SHP77 treated with DMSO at 0.1 percent for 48 hours (cell line): ENCODE data around the gene SAMD13.

ENCODE experiments used
- DNase-seq: peaks from one replicate; lab custom pipeline; 2025; lab: John Stamatoyannopoulos, UW

Gene SAMD13

GRCh38 chr1:84301004-84301784 is at the start of gene SAMD13:
Gene SAMD13 (plus strand): TSS chr1:84301708. CDS start chr1:84303235, 1,527 bp downstream.
- DNase-seq = peak; percentile 69

- DNase-seq = no peak
Measured at GRCh38 chr1:84253036-84253435, 48.5 kb upstream of the SAMD13 start.

GRCh38 chr1:84253891-84254290 is 47.6 kb upstream of the SAMD13 start:
- peak; percentile 41 for DNase-seq

- no peak for DNase-seq
Measured at GRCh38 chr1:84254703-84255238, 46.7 kb upstream of the SAMD13 start.

GRCh38 chr1:84255582-84255981 is 45.9 kb upstream of the SAMD13 start:
- no peak for DNase-seq

GRCh38 chr1:84257617-84258016 is 43.9 kb upstream of the SAMD13 start:
- DNase-seq = no peak

- DNase-seq = no peak
Measured at GRCh38 chr1:84259376-84259775, 42.1 kb upstream of the SAMD13 start.

- DNase-seq = no peak
Measured at GRCh38 chr1:84259989-84260388, 41.5 kb upstream of the SAMD13 start.

GRCh38 chr1:84260852-84261518 is 40.5 kb upstream of the SAMD13 start:
- DNase-seq = peak; percentile 91

- no peak for DNase-seq
Measured at GRCh38 chr1:84264961-84265360, 36.5 kb upstream of the SAMD13 start.

GRCh38 chr1:84265867-84266266 is 35.6 kb upstream of the SAMD13 start:
- no peak for DNase-seq

- no peak for DNase-seq
Measured at GRCh38 chr1:84266748-84267147, 34.8 kb upstream of the SAMD13 start.

GRCh38 chr1:84267476-84267875 is 34.0 kb upstream of the SAMD13 start:
- DNase-seq = no peak

GRCh38 chr1:84268346-84268745 is 33.2 kb upstream of the SAMD13 start:
- no peak for DNase-seq

GRCh38 chr1:84269306-84269705 is 32.2 kb upstream of the SAMD13 start:
- DNase-seq = no peak

GRCh38 chr1:84271441-84272151 is 29.9 kb upstream of the SAMD13 start:
- DNase-seq = no peak

GRCh38 chr1:84272401-84272800 is 29.1 kb upstream of the SAMD13 start:
- peak; percentile 68 for DNase-seq

GRCh38 chr1:84277343-84278059 is 24.0 kb upstream of the SAMD13 start:
- no peak for DNase-seq

GRCh38 chr1:84278905-84279304 is 22.6 kb upstream of the SAMD13 start:
- DNase-seq = peak; percentile 28

GRCh38 chr1:84280912-84281311 is 20.6 kb upstream of the SAMD13 start:
- DNase-seq = no peak

- DNase-seq = no peak
Measured at GRCh38 chr1:84282780-84283333, 18.7 kb upstream of the SAMD13 start.

- no peak for DNase-seq
Measured at GRCh38 chr1:84283381-84283780, 18.1 kb upstream of the SAMD13 start.
